Measurements from ENCODE around the gene PSMC3.

GRCh38 chr11:47470671-47471070 is 44.4 kb upstream of the PSMC3 start:
- TF ChIP-seq CTCF (IDR thresholded peaks at IDR 0.05) (no peak), POLR2A (IDR thresholded peaks at IDR 0.05) (no peak)
